ENCODE results near the gene RPH3AL. TPM values are rescaled to one million over a fixed set of nuclear protein-coding genes. Genes with fewer than 3 reads are reported as not detected.
A peak's percentile ranks its signal among the peaks of the same experiment; 100 is the strongest.

RPH3AL gene
- total RNA-seq, 1 experiment from 2014 or later = 2.5 TPM

- Histone ChIP-seq H3K4me1 (replicated peaks) (no peaks in the 10 kb centered on the region), H3K27ac (no peak overlapping the region), H3K9me3 (replicated peaks) (no peaks in the 10 kb centered on the region), H3K4me3 (no peak overlapping the region), H3K36me3 (no peaks in the 10 kb centered on the region), H3K27me3 (replicated peaks) (no peaks in the 10 kb centered on the region)
- DNase-seq (ENCODE audit: low read depth in 1 of 2, low spot score in 2 of 2) = peak in 1 of 2 experiments; percentile 25
Measured at GRCh38 chr17:269616-270514, 82.7 kb downstream of the RPH3AL start.

- Histone ChIP-seq H3K9me3 (replicated peaks) (no peaks in the 10 kb centered on the region), H3K27ac (no peak overlapping the region), H3K4me1 (replicated peaks) (no peaks in the 10 kb centered on the region), H3K27me3 (replicated peaks) (no peaks in the 10 kb centered on the region), H3K4me3 (no peak overlapping the region), H3K36me3 (no peaks in the 10 kb centered on the region)
- peak in 1 of 2 experiments; percentile 34 for DNase-seq (ENCODE audit: low read depth in 1 of 2, low spot score in 2 of 2)
Measured at GRCh38 chr17:266701-267667, 85.6 kb downstream of the RPH3AL start.

GRCh38 chr17:266219-266618 is 86.4 kb downstream of the RPH3AL start:
- peak in 1 of 2 experiments; percentile 11 for DNase-seq (ENCODE audit: low read depth in 1 of 2, low spot score in 2 of 2)
- no peak overlapping the region for H3K4me3 ChIP-seq

GRCh38 chr17:265718-266117 is 86.9 kb downstream of the RPH3AL start:
- peak in 1 of 2 experiments; percentile 23 for DNase-seq (ENCODE audit: low read depth in 1 of 2, low spot score in 2 of 2)
- Histone ChIP-seq H3K9me3 (replicated peaks) (no peaks in the 10 kb centered on the region), H3K4me3 (no peak overlapping the region), H3K4me1 (replicated peaks) (no peaks in the 10 kb centered on the region), H3K27ac (no peak overlapping the region), H3K36me3 (no peaks in the 10 kb centered on the region), H3K27me3 (replicated peaks) (0 out of 2 replicates have a peak, but pooled peaks cover 4% of the 10 kb centered on the region)

More at GRCh38 chr17:266219-266618, 86.4 kb downstream of the RPH3AL start:
- H3K27me3 ChIP-seq (replicated peaks) = 0 out of 2 replicates have a peak, but pooled peaks cover 4% of the 10 kb centered on the region
- no peaks in the 10 kb centered on the region for H3K9me3 ChIP-seq (replicated peaks)
- no peaks in the 10 kb centered on the region for H3K36me3 ChIP-seq
- H3K27ac ChIP-seq = no peak overlapping the region
- H3K4me1 ChIP-seq (replicated peaks) = no peaks in the 10 kb centered on the region

- no peaks in the 10 kb centered on the region for H3K9me3 ChIP-seq (replicated peaks)
- no peak overlapping the region for H3K4me3 ChIP-seq
- peak in 1 of 2 experiments; percentile 30 for DNase-seq (ENCODE audit: low read depth in 1 of 2, low spot score in 2 of 2)
- H3K36me3 ChIP-seq = no peaks in the 10 kb centered on the region
- no peak overlapping the region for H3K27ac ChIP-seq
- H3K4me1 ChIP-seq (replicated peaks) = no peaks in the 10 kb centered on the region
- H3K27me3 ChIP-seq (replicated peaks) = 0 out of 2 replicates have a peak, but pooled peaks cover 4% of the 10 kb centered on the region
Measured at GRCh38 chr17:263773-264172, 88.8 kb downstream of the RPH3AL start.

GRCh38 chr17:263271-263670 is 89.3 kb downstream of the RPH3AL start:
- Histone ChIP-seq H3K27me3 (replicated peaks) (0 out of 2 replicates have a peak, but pooled peaks cover 4% of the 10 kb centered on the region), H3K4me1 (replicated peaks) (no peaks in the 10 kb centered on the region), H3K27ac (no peak overlapping the region), H3K36me3 (no peaks in the 10 kb centered on the region), H3K9me3 (replicated peaks) (no peaks in the 10 kb centered on the region), H3K4me3 (no peak overlapping the region)
- DNase-seq (ENCODE audit: low read depth in 1 of 2, low spot score in 2 of 2) = peak in 1 of 2 experiments; percentile 24

- H3K9me3 ChIP-seq (replicated peaks) = no peaks in the 10 kb centered on the region
- DNase-seq (ENCODE audit: low read depth in 1 of 2, low spot score in 2 of 2) = no peak
- H3K27me3 ChIP-seq (replicated peaks) = 0 out of 2 replicates have a peak, but pooled peaks cover 4% of the 10 kb centered on the region
- no peaks in the 10 kb centered on the region for H3K36me3 ChIP-seq
- H3K27ac ChIP-seq = no peak overlapping the region
- H3K4me1 ChIP-seq (replicated peaks) = no peaks in the 10 kb centered on the region
- no peak overlapping the region for H3K4me3 ChIP-seq
Measured at GRCh38 chr17:261635-262034, 91.0 kb downstream of the RPH3AL start.

- no peaks in the 10 kb centered on the region for H3K9me3 ChIP-seq (replicated peaks)
- H3K27me3 ChIP-seq (replicated peaks) = 0 out of 2 replicates have a peak, but pooled peaks cover 4% of the 10 kb centered on the region
- no peak overlapping the region for H3K27ac ChIP-seq
- peak in 1 of 2 experiments; percentile 8 for DNase-seq (ENCODE audit: low read depth in 1 of 2, low spot score in 2 of 2)
- H3K36me3 ChIP-seq = no peaks in the 10 kb centered on the region
- H3K4me3 ChIP-seq = no peak overlapping the region
- no peaks in the 10 kb centered on the region for H3K4me1 ChIP-seq (replicated peaks)
Measured at GRCh38 chr17:260944-261343, 91.7 kb downstream of the RPH3AL start.

- Histone ChIP-seq H3K36me3 (no peaks in the 10 kb centered on the region), H3K4me3 (no peak overlapping the region), H3K27ac (no peak overlapping the region), H3K27me3 (replicated peaks) (0 out of 2 replicates have a peak, but pooled peaks cover 4% of the 10 kb centered on the region), H3K4me1 (replicated peaks) (no peaks in the 10 kb centered on the region), H3K9me3 (replicated peaks) (no peaks in the 10 kb centered on the region)
- peak in 1 of 2 experiments; percentile 25 for DNase-seq (ENCODE audit: low read depth in 1 of 2, low spot score in 2 of 2)
Measured at GRCh38 chr17:260031-260791, 92.4 kb downstream of the RPH3AL start.

- DNase-seq (ENCODE audit: low read depth in 1 of 2, low spot score in 2 of 2) = peak in 1 of 2 experiments; percentile 17
- no peak overlapping the region for H3K4me3 ChIP-seq
- H3K36me3 ChIP-seq = no peaks in the 10 kb centered on the region
- no peak overlapping the region for H3K27ac ChIP-seq
- H3K4me1 ChIP-seq (replicated peaks) = no peaks in the 10 kb centered on the region
- 0 out of 2 replicates have a peak, but pooled peaks cover 4% of the 10 kb centered on the region for H3K27me3 ChIP-seq (replicated peaks)
- no peaks in the 10 kb centered on the region for H3K9me3 ChIP-seq (replicated peaks)
Measured at GRCh38 chr17:259341-259976, 93.1 kb downstream of the RPH3AL start.

- Histone ChIP-seq H3K9me3 (replicated peaks) (no peaks in the 10 kb centered on the region), H3K36me3 (no peaks in the 10 kb centered on the region), H3K27ac (no peak overlapping the region), H3K27me3 (replicated peaks) (0 out of 2 replicates have a peak, but pooled peaks cover 4% of the 10 kb centered on the region), H3K4me3 (no peak overlapping the region), H3K4me1 (replicated peaks) (no peaks in the 10 kb centered on the region)
- peak in 1 of 2 experiments; percentile 18 for DNase-seq (ENCODE audit: low read depth in 1 of 2, low spot score in 2 of 2)
Measured at GRCh38 chr17:258906-259305, 93.7 kb downstream of the RPH3AL start.

GRCh38 chr17:258045-258734 is 94.4 kb downstream of the RPH3AL start:
- no peaks in the 10 kb centered on the region for H3K36me3 ChIP-seq
- 0 out of 2 replicates have a peak, but pooled peaks cover 4% of the 10 kb centered on the region for H3K27me3 ChIP-seq (replicated peaks)
- no peaks in the 10 kb centered on the region for H3K9me3 ChIP-seq (replicated peaks)
- no peak overlapping the region for H3K27ac ChIP-seq
- no peak overlapping the region for H3K4me3 ChIP-seq
- H3K4me1 ChIP-seq (replicated peaks) = no peaks in the 10 kb centered on the region
- peak in 1 of 2 experiments; percentile 25 for DNase-seq (ENCODE audit: low read depth in 1 of 2, low spot score in 2 of 2)

Measured in SJSA1 (cell line).